Loucy (cell line): Measurements from ENCODE around the gene PAK4.

ENCODE experiments used
- EZH2phosphoT487 ChIP-seq: fragments of 200-600 bp; IDR thresholded peaks from 2 replicates; pipeline ENCODE4 v1.6.1; 2018; ENCODE audit warnings: antibody characterized with exemption, mild to moderate bottlenecking, moderate library complexity, borderline replicate concordance
- TF ChIP-seq, protein P1 (sequence below): fragments of 200-600 bp; sonication (generic); conservative IDR thresholded peaks from 2 replicates; pipeline ENCODE4 v1.5.1; 2014; ENCODE audit warnings: mild to moderate bottlenecking, antibody characterized with exemption, low read length

DNA sequence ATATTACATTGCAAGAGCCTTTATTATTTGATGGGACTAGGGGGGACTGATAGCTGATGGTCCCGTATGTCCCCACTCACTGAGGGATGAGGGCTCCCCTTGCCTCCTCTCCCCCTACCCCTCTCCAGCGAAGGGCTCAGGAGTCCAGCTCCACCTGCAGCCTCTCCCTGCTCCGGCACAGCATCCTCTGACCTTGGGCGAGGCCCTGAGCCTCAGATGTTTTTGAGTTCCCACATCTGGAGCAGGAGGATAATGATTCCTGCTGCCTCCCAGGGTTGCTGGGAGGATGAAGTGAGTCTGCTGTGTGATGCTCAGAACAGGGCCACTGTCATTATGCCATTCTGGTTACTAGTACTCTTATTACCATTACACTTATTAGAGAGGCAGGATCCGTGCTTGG is 15.0 kb downstream of the PAK4 start:
- TF ChIP-seq, protein P1, sequence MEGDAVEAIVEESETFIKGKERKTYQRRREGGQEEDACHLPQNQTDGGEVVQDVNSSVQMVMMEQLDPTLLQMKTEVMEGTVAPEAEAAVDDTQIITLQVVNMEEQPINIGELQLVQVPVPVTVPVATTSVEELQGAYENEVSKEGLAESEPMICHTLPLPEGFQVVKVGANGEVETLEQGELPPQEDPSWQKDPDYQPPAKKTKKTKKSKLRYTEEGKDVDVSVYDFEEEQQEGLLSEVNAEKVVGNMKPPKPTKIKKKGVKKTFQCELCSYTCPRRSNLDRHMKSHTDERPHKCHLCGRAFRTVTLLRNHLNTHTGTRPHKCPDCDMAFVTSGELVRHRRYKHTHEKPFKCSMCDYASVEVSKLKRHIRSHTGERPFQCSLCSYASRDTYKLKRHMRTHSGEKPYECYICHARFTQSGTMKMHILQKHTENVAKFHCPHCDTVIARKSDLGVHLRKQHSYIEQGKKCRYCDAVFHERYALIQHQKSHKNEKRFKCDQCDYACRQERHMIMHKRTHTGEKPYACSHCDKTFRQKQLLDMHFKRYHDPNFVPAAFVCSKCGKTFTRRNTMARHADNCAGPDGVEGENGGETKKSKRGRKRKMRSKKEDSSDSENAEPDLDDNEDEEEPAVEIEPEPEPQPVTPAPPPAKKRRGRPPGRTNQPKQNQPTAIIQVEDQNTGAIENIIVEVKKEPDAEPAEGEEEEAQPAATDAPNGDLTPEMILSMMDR: no peak
- TF ChIP-seq EZH2phosphoT487: no peak
